PC-3 (cell line): ENCODE data around the gene FCN3. TPM values are rescaled to one million over a fixed set of nuclear protein-coding genes. Genes with fewer than 3 reads are reported as not detected.

Source experiments
- ATAC-seq: fragments of 200-7000 bp; cut with Tn5 transposase; 2 replicates; pipeline ENCODE4 v1.9.1; 2020; ENCODE audit warnings: mild to moderate bottlenecking, moderate library complexity
- BruUV-seq: library from RNA; stranded (reverse); fragments of 400-500 nt; replicated peaks from 2 replicates; lab custom pipeline; 2021; lab: Mats Ljungman, UMichigan
- CTCF ChIA-PET: fragments of 300-600 bp; sonication (Branson Sonifier 250); formaldehyde crosslinking; loops from one replicate; lab custom pipeline; 2022; ENCODE audit warnings: antibody characterized with exemption; lab: Charles Lee
- POLR2A ChIA-PET: fragments of 300-600 bp; sonication (Branson Sonifier 250); formaldehyde crosslinking; loops from one replicate; lab custom pipeline; 2022; ENCODE audit warnings: antibody characterized with exemption; ENCODE audit not compliant: unreplicated experiment; lab: Charles Lee
- DNase-seq: peaks from one replicate; pipeline ENCODE4 v3.0.0-alpha.2; 2015
- H2AFZ ChIP-seq: fragments of 300-600 bp; sonication (generic); 2 replicates; pipeline ENCODE4 v1.6.0; 2016; ENCODE audit warnings: antibody characterized with exemption, low read length
- H3F3A ChIP-seq: fragments of 300-600 bp; sonication (generic); one replicate; pipeline ENCODE4 v1.6.0; 2017; ENCODE audit warnings: antibody characterized with exemption, low read length, control low read depth, mild to moderate bottlenecking; ENCODE audit not compliant: unreplicated experiment
- H3K27ac ChIP-seq: fragments of 300-600 bp; sonication (generic); 2 replicates; pipeline ENCODE4 v1.5.1; 2016; ENCODE audit warnings: mild to moderate bottlenecking, low read length
- H3K27me3 ChIP-seq: fragments of 300-600 bp; sonication (generic); 2 replicates; pipeline ENCODE4 v1.6.1; 2016; ENCODE audit warnings: low read length, mixed read lengths
- H3K36me3 ChIP-seq: fragments of 300-600 bp; sonication (generic); 2 replicates; pipeline ENCODE4 v1.6.1; 2016; ENCODE audit warnings: low read depth, mixed run types, low read length, mixed read lengths
- H3K4me1 ChIP-seq: fragments of 300-600 bp; sonication (generic); 2 replicates; pipeline ENCODE4 v1.5.1; 2016; ENCODE audit warnings: low read length; ENCODE audit not compliant: insufficient read depth
- H3K4me2 ChIP-seq: fragments of 300-600 bp; sonication (generic); 2 replicates; pipeline ENCODE4 v1.6.0; 2016; ENCODE audit warnings: low read length
- H3K4me3 ChIP-seq: fragments of 300-600 bp; sonication (generic); 2 replicates; pipeline ENCODE4 v1.5.1; 2016; ENCODE audit warnings: mild to moderate bottlenecking, low read length, mixed read lengths
- H3K79me2 ChIP-seq: fragments of 300-600 bp; sonication (generic); 2 replicates; pipeline ENCODE4 v1.6.1; 2017; ENCODE audit warnings: low read length, mixed read lengths
- H3K9ac ChIP-seq: fragments of 300-600 bp; sonication (generic); 2 replicates; pipeline ENCODE4 v1.6.0; 2016; ENCODE audit warnings: mild to moderate bottlenecking, low read length
- H3K9me2 ChIP-seq: fragments of 300-600 bp; sonication (generic); replicated peaks from 2 replicates; pipeline ENCODE4 v1.6.1; 2016; ENCODE audit warnings: mixed run types, low read length, mixed read lengths
- H3K9me3 ChIP-seq: fragments of 300-600 bp; sonication (generic); 2 replicates; pipeline ENCODE4 v1.6.1; 2016; ENCODE audit warnings: low read length, mixed read lengths
- H4K20me1 ChIP-seq: fragments of 300-600 bp; sonication (generic); 2 replicates; pipeline ENCODE4 v1.6.1; 2016; ENCODE audit warnings: low read length, mixed read lengths
- CTCF ChIP-seq: fragments of 300-600 bp; sonication (generic); conservative IDR thresholded peaks from 2 replicates; pipeline ENCODE4 v1.5.1; 2017; ENCODE audit warnings: antibody characterized with exemption, low read depth, mild to moderate bottlenecking, low read length
- EZH2 ChIP-seq: fragments of 300-600 bp; sonication (generic); IDR thresholded peaks from one replicate; pipeline ENCODE4 v1.6.1; 2017; ENCODE audit warnings: antibody characterized with exemption, mild to moderate bottlenecking, low read length; ENCODE audit not compliant: unreplicated experiment
- EZH2phosphoT487 ChIP-seq: fragments of 300-600 bp; sonication (generic); IDR thresholded peaks from 2 replicates; pipeline ENCODE4 v1.6.1; 2018; ENCODE audit warnings: mild to moderate bottlenecking, antibody characterized with exemption, low read length, borderline replicate concordance
- intact Hi-C: fragments of 100-400 bp; cut with micrococcal nuclease; formaldehyde crosslinking; loops from 2 replicates; pipeline ENCODE4 v1.9.0; 2023
- total RNA-seq: library from RNA; depleted of rRNA; stranded (reverse); fragments of >200 nt; gene quantifications from 2 replicates; pipeline ENCODE4 v1.2.3, GENCODE V29; 2014

FCN3 gene
- total RNA-seq, 1 experiment from 2014 or later: not detected

DNA sequence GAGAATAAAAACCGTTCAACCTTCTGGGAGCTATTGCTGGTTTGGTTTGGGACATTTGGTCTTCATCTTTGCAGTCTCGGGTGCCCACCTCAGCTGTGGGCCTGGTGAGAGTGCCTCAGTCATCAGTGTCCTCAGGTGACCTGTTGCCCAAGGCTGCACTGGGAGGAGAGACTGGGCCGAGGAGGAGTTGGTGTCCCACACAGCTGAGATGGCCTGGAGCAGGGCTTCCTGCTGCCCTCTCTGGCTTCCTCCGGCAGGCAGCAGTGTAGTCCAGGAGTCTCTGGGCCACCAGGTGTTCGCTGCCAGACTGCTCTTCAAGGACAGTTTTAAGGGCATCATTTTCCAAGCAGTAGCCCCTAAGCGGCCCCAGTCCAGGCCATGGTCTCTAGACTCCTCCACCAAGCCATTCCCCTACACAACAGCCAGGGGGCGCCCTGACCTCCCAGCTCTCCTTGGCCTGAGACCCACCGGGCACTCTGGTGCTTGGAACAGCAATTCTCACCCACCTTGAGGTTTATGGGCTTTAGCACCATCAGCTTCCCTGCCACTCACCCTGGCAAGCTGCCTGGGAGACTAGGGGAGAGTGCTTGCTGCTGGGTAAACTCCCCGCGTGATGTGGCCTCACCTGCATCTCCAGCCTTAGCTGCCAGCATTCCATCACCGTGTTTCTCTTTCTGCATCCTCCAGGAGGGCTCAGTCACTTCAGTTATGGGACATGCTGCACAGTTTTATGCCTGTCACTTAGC, 41.9 kb downstream of the FCN3 start:
- Histone ChIP-seq H3K4me3 (no peak overlapping the region), H3F3A (no peaks in the 10 kb centered on the region), H4K20me1 (no peaks in the 10 kb centered on the region), H3K27ac (no peak overlapping the region), H3K9me2 (no peaks in the 10 kb centered on the region), H3K9ac (no peak overlapping the region), H3K79me2 (peaks cover 20% of the 10 kb centered on the region), H3K4me2 (no peak overlapping the region), H2AFZ (no peak overlapping the region), H3K9me3 (no peaks in the 10 kb centered on the region), H3K27me3 (no peaks in the 10 kb centered on the region), H3K4me1 (no peaks in the 10 kb centered on the region), H3K36me3 (peaks cover 37% of the 10 kb centered on the region; the same call in 1 of the 2 replicates)
- no TSS peak for BruUV-seq
- DNase-seq (no peak), ATAC-seq (peak; percentile 57; the same call in 1 of the 2 replicates)
- TF ChIP-seq EZH2 (no peak), CTCF (peak; percentile 86)
- intact Hi-C loops: no loop called here
- ChIA-PET CTCF (interaction anchor here (0.5 to 1.5 kb wide), 4 partner anchors 33 to 170 kb away, joined by 4 to 12 read pairs (median 5); no protein-coding TSS in a partner anchor), POLR2A (interaction anchor here (0.5 to 0.6 kb wide), 2 partner anchors 190 to 370 kb away, joined by 3 to 14 read pairs; no protein-coding TSS in a partner anchor)

GRCh38 chr1:27331922-27332321, 42.7 kb downstream of the FCN3 start:
- ATAC-seq: no peak
- Histone ChIP-seq H3K27me3 (no peaks in the 10 kb centered on the region), H3K9me2 (no peaks in the 10 kb centered on the region), H3K9me3 (no peaks in the 10 kb centered on the region), H3F3A (no peaks in the 10 kb centered on the region), H3K4me1 (no peaks in the 10 kb centered on the region), H2AFZ (no peak overlapping the region), H3K36me3 (peaks cover 38% of the 10 kb centered on the region; the same call in 1 of the 2 replicates), H3K79me2 (peaks cover 27% of the 10 kb centered on the region), H3K9ac (no peak overlapping the region), H4K20me1 (no peaks in the 10 kb centered on the region), H3K27ac (no peak overlapping the region), H3K4me3 (no peak overlapping the region), H3K4me2 (no peak overlapping the region)
- ChIA-PET CTCF (interaction anchor here (1.5 kb wide), 1 partner anchor 33 kb away, joined by 4 read pairs; no protein-coding TSS in a partner anchor), POLR2A (interaction anchor here (0.6 kb wide), 1 partner anchor 189 kb away, joined by 3 read pairs; no protein-coding TSS in a partner anchor)
- no peak for DNase-seq
- intact Hi-C loops: no loop called here
- no peak for TF ChIP-seq EZH2
- TF ChIP-seq CTCF: no peak
- no peak for TF ChIP-seq EZH2phosphoT487
- no TSS peak for BruUV-seq

GRCh38 chr1:27331426-27331825, 43.2 kb downstream of the FCN3 start:
- H2AFZ ChIP-seq: no peak overlapping the region
- TF ChIP-seq EZH2phosphoT487: no peak
- TF ChIP-seq CTCF: no peak
- no peak for TF ChIP-seq EZH2
- H3K9me3 ChIP-seq: no peaks in the 10 kb centered on the region
- ChIA-PET CTCF (no interaction called here), POLR2A (no interaction called here)
- DNase-seq (no peak), ATAC-seq (no peak)
- intact Hi-C loops: no loop called here
- BruUV-seq: no TSS peak
- no peak overlapping the region for H3K9ac ChIP-seq
- no peaks in the 10 kb centered on the region for H4K20me1 ChIP-seq
- no peak overlapping the region for H3K4me2 ChIP-seq
- H3K27ac ChIP-seq: no peak overlapping the region
- H3K9me2 ChIP-seq: no peaks in the 10 kb centered on the region
- no peaks in the 10 kb centered on the region for H3K4me1 ChIP-seq
- no peak overlapping the region for H3K4me3 ChIP-seq
- peaks cover 32% of the 10 kb centered on the region for H3K79me2 ChIP-seq
- no peaks in the 10 kb centered on the region for H3K27me3 ChIP-seq
- no peaks in the 10 kb centered on the region for H3F3A ChIP-seq
- peaks cover 38% of the 10 kb centered on the region; the same call in 1 of the 2 replicates for H3K36me3 ChIP-seq
